NCI-H748 treated with DMSO at 0.1 percent for 48 hours (cell line): ENCODE data around the gene CCNC.
A peak's percentile ranks its signal among the peaks of the same experiment; 100 is the strongest.

Experiments
- DNase-seq: peaks from one replicate; lab custom pipeline; 2025; lab: John Stamatoyannopoulos, UW

The CCNC gene, protein sequence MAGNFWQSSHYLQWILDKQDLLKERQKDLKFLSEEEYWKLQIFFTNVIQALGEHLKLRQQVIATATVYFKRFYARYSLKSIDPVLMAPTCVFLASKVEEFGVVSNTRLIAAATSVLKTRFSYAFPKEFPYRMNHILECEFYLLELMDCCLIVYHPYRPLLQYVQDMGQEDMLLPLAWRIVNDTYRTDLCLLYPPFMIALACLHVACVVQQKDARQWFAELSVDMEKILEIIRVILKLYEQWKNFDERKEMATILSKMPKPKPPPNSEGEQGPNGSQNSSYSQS

GRCh38 chr6:99568103-99568933 is at the start of gene CCNC:
Gene CCNC, minus strand, starts transcription at chr6:99568660. Its CDS starts 133 bp downstream, at chr6:99568527.
- peak; percentile 81 for DNase-seq

DNA sequence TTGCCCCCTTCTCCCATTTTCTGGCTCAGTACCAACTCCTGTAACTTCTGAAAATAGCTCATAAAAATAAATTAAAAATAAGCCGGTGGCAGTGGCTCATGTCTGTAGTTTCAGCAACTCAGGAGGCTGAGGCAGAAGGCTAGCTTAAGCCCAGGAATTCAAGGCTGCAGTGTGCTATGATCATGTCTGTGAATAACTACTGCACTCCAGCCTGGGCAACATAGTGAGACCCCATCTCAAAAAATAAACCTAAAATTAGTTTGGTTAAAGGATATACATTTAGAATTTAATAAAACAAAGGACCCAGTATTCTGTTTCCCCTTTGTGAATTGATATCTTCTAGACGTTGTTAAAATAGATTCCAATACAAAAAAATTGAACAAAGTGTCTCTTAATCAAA is 48.7 kb upstream of the CCNC start:
- DNase-seq = no peak

- peak; percentile 61 for DNase-seq
These were observed 46.1 kb upstream of the CCNC start for GRCh38 chr6:99614430-99615186.

DNA sequence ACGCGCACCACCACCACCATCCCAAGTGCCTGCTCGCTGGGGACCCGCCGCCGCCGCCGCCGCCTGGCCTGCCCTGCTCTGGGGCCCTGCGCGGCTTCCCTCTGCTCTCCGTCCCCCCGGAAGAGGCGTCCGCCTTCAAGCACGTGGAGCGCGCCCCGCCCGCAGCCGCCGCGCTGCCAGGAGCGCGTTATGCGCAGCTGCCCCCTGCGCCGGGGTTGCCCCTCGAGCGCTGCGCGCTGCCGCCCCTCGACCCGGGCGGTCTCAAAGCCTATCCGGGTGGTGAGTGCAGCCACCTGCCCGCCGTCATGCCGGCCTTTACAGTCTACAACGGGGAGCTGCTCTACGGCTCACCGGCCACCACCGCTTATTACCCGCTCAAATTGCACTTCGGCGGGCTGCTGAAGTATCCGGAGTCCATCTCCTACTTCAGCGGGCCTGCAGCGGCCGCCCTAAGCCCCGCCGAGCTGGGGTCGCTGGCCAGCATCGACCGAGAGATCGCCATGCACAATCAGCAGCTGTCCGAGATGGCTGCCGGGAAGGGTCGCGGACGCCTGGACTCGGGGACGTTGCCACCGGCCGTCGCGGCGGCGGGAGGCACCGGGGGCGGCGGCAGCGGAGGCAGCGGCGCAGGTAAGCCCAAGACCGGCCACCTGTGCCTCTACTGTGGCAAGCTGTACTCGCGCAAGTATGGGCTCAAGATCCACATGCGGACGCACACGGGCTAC is 45.4 kb upstream of the CCNC start:
- DNase-seq = peak; percentile 62

DNA sequence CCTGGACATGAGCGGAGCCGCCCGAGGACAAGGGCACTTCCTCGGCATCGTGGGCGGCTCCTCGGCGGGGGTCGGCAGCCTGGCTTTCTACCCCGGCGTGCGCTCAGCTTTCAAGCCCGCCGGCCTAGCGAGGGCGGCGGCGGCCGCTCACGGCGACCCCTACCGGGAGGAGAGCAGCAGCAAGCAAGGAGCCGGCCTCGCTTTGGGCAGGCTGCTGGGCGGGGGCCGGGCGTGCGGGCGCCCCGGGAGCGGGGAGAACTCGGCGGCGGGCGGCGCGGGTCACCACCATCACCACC is 44.9 kb upstream of the CCNC start:
- no peak for DNase-seq

DNA sequence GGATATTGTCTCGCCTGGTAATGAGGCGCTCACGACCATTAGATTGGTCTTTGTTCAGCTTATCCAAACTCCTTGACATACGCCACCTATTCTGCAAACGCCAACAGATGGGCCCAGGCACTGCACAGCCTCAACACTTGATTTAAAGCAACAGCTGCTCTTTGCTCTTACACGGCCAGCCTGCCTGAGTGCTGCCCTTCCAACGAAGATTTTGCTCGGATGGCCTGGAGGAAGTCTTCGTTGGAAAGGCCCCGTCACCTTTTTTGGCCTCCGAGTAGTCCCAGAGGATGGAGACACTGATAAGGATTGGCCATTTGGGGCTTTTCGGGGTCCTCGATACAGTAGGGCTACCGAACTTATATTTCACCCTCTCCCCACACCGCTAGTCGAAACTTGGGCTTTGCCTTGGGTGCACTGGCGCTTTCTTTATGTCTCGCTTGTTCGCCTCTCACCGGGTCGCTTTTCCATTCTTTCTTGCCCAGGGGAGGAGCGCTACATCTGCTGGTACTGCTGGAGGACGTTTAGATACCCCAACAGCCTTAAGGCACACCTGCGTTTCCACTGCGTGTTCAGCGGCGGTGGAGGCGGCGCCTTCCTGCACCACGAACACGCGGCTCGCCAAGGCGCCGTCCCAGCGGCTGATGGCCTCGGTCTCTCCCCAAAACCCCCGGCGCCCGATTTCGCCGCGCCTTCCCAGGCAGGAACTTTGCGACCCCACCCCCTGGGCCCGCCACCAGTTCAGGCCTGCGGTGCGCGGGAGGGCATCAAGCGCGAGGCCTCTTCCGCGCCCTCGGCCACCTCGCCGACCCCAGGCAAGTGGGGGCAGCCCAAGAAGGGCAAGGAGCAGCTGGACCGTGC is 44.3 kb upstream of the CCNC start:
- DNase-seq = peak; percentile 16

- DNase-seq = no peak
These were observed 42.7 kb upstream of the CCNC start for GRCh38 chr6:99611148-99611547.

GRCh38 chr6:99609905-99610489 is 41.5 kb upstream of the CCNC start:
- no peak for DNase-seq

DNA sequence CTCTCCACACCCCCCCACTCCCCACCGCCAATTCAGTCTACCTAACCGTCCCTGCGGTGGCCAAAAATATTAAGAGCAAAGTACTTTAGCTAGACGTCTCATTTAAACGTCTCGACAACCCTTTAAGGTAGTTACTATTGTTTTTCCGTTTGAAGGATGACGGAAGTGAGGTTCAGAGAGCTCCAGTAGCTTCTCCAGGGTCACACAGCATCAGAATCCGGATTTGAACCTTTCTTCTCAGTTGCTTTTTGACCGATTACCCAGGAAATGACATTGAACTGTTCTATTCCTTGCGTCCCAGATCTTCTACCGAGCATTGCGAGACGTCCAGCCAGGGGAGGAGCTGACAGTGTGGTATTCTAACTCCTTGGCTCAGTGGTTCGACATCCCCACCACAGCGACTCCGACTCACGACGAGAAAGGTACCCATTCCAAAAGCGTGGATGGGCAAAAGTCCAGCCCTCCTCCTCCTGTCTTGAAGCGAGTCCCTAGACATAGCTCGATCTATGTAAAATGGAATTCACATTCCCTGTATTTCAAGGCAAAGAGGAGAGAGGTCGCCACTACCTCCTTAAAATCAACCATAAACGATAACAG is 40.5 kb upstream of the CCNC start:
- DNase-seq = no peak

GRCh38 chr6:99608059-99608885 is 39.8 kb upstream of the CCNC start:
- DNase-seq = no peak

DNA sequence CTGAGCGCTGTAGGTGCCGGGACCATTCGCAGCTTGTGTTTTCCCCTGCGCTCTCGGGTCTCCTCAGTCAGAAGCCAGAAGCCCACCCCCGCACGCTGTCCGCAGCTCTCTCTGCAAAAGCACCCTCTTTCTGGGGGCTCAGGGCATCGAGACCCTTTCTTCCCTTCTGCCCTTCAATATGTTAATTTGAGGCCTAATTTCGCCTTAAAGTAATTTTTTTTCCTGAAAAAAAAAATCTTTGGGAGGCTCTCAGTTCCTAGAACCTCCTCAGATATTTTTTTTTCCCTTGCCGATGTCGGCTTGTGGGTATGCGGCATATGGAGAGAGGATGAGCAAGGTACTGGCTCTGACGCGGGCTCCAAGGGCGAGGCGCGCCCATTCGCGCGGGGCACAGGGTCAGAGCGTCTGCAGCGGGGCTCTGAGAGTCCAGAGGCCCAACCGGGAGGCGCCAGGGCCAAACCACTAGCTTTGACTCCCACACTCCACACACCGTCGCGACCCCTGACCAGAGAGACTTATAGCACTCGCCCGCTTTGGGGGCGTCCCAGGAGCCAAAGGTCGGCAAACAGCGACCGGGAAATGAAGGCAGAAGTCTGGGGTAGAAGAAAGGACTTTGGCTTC is 39.1 kb upstream of the CCNC start:
- no peak for DNase-seq

GRCh38 chr6:99606656-99607415 is 38.4 kb upstream of the CCNC start, which contains the start of gene PRDM13:
Gene PRDM13, plus strand, starts transcription at chr6:99606833. Its CDS starts 202 bp downstream, at chr6:99607035.
- DNase-seq = no peak

DNA sequence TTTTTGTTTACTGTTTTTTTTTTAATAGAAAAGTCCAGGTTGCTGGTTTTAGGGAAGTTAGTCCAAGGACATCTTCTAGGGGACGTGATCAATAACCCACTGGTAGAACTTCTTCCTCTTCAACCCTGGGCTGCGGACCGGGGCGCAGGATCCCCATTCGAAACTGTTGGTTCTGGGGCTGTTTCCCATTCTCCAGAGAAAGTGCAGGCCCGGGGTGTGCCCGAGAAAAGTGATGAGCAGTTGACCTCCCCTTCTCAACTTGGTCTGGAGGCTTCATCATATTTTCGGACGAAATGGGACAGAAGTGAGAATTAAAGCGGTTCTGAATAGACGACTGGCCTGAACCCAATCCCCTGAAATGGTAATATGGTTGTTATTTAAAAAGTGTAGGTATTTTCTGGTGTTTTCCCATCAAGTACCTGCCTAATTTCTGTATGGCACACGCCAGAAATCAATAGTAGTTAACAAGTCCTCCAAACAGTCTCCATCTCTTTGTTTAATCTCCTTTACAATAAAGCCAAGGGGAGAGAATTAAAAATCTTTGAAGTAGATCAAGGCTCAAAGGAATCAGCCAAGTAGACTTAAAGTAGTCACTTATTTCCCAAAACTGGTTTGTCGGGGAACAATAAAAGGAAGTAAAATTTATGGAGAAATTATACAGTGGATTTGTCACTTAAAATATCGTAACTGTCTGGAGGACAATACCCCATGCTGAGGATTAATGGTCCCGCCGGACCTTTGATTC is 37.6 kb upstream of the CCNC start:
- DNase-seq = no peak

DNA sequence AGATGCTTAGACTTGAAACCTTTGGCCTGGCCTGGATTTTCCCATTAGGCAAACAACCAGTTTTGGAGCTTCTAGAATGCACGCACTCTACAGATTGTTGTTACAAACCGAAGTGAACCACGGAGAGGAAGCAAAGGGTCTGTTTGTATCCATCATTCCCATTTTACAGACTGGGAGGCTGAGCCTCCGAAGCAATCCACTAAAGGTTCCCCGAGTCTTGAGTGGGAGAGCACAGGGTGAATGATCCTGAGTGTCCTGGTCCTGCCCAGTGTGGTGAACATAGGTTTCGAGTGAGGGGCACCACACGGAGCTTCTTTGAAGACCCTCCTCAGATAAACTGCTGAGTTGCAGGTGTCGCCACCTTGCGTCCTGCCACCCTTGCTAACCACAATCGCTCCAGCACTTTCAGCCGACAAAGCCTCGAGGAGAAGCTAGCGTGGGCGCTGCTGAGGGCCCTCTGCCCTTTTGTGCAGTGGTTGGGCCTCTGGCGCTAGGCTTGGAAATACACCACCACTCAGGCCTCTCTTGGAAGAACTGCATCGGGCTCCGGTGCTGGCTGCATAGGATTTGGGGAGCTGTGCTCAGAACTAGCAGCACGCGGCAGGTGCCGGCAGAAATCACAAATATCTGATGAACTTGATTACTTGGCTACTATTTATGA is 36.7 kb upstream of the CCNC start:
- DNase-seq = no peak

DNA sequence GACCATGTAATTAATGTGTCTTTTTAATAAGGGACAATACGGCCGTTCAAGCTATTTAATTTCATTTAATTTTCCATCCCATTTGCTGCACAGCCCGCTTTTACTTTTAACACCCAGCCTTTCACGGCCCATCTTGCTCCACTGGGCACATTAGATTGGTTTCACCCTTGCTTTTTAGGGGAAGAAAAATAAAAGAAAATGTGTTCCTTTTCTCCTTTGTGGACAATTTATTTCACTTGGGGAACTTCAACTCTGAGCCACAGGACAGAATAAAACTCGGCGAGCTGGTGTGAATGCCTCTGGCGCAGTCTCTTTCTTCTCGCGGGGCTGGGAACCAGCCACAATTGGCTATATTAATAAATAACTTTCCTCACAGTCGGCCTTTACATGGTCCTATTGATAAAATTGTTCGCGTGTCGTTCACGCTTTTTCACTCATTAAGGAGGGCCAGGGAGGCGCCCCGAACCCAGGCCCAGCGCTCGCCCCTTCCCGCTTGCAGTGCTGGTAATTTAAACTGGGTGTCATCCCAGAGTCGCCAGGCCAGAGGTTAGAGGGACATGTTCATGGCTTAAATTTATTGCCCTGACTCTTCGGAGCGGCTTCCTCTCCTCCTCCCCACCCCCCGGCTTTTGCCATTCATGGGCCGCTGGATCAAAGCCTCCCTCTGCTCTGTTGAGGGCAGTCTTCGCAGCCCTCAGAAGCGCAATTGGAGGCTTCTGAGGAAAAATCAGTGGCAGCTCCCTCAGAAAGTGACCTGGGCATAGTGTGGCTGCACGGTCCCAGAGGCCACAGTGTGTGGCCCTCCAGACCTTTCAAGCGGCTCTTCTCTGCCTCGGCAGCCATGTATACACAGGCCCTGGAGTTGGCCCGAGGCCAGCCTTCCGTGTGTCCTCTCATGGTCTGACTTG is 36.0 kb upstream of the CCNC start:
- DNase-seq = no peak
